HG03520 (cell line): ENCODE data around the gene CERKL.

Source experiments
- ATAC-seq: cut with Tn5 transposase; IDR thresholded peaks from one replicate; pipeline ENCODE4 v1.9.1; 2021; ENCODE audit warnings: mild to moderate bottlenecking, moderate library complexity; ENCODE audit not compliant: unreplicated experiment

Gene CERKL

GRCh38 chr2:181523756-181524155 lies 133.1 kb downstream of the CERKL start:
- no peak for ATAC-seq

GRCh38 chr2:181520253-181520652 lies 136.7 kb downstream of the CERKL start:
- no peak for ATAC-seq

- no peak for ATAC-seq
Measured at GRCh38 chr2:181517685-181518301, 139.1 kb downstream of the CERKL start.

GRCh38 chr2:181516992-181517391 lies 139.9 kb downstream of the CERKL start:
- no peak for ATAC-seq

- no peak for ATAC-seq
Measured at GRCh38 chr2:181515719-181516118, 141.2 kb downstream of the CERKL start.

GRCh38 chr2:181500201-181500600 lies 156.7 kb downstream of the CERKL start:
- ATAC-seq = no peak

DNA sequence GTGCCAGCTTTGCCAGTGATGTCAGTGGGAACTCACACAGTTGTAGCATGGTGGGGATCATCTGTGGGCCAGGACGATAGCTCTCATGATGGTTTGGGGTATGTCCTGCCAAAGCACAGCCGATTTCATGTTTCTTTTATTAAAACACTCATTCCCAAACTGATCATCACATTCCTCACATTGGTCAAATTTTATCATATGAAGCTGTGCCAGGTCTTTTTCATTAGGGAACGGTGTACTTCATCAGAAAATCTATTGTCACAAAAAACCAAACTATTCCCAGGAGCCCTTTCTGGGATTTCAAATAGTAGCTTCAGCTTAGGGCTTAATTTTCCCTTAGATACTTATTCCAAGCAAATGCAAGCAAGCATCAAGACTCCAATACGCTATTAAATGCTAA lies 157.7 kb downstream of the CERKL start:
- ATAC-seq = no peak
